Measurements from ENCODE around the gene CCDC15.

The CCDC15 gene

DNA sequence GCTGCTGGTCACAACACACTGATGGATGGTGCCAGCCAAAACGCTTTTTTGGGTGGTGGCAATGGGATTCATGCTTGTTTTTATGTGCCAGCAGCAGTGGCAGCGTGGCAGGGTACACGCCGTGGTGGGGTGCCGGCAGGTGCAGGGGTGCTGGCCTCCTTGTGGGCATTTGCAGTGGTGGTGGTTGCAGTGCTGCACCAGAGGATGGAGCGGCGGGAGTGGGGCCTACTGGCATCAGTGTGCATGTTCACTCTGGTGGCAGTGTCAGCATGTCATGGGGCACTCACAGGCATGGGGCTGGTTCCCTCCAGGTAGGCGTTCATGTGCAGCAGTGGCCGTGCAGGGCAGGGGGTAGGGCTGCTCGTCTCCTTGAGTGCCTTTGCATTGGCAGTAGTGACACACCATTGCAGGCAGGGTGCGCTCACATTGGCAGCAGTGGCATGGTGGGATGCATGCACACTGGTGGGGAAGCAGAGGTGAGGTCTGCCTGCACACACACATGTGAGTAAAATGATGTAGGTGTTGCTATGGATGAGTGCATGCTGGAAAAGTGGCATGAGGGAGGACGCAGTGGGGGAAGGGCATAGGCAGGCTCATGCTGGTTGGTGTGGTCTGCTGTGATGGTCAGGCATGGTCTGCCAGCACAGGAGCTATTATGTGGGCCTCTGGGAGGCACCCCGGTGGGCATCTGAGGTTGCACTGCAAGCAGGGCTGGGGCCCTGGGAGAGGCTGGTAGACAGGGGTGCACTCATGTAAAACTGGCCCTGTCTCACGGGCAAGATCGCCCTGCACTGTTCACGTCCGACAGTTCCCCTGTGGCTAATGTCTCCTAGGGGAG, 29.9 kb downstream of the CCDC15 start (continued):
- TF ChIP-seq, protein P1, sequence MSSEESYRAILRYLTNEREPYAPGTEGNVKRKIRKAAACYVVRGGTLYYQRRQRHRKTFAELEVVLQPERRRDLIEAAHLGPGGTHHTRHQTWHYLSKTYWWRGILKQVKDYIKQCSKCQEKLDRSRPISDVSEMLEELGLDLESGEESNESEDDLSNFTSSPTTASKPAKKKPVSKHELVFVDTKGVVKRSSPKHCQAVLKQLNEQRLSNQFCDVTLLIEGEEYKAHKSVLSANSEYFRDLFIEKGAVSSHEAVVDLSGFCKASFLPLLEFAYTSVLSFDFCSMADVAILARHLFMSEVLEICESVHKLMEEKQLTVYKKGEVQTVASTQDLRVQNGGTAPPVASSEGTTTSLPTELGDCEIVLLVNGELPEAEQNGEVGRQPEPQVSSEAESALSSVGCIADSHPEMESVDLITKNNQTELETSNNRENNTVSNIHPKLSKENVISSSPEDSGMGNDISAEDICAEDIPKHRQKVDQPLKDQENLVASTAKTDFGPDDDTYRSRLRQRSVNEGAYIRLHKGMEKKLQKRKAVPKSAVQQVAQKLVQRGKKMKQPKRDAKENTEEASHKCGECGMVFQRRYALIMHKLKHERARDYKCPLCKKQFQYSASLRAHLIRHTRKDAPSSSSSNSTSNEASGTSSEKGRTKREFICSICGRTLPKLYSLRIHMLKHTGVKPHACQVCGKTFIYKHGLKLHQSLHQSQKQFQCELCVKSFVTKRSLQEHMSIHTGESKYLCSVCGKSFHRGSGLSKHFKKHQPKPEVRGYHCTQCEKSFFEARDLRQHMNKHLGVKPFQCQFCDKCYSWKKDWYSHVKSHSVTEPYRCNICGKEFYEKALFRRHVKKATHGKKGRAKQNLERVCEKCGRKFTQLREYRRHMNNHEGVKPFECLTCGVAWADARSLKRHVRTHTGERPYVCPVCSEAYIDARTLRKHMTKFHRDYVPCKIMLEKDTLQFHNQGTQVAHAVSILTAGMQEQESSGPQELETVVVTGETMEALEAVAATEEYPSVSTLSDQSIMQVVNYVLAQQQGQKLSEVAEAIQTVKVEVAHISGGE (tag by site-specific recombination; conservative IDR thresholded peaks at IDR 0.05; ENCODE audit: low read depth): no peak
- TF ChIP-seq, protein P2, sequence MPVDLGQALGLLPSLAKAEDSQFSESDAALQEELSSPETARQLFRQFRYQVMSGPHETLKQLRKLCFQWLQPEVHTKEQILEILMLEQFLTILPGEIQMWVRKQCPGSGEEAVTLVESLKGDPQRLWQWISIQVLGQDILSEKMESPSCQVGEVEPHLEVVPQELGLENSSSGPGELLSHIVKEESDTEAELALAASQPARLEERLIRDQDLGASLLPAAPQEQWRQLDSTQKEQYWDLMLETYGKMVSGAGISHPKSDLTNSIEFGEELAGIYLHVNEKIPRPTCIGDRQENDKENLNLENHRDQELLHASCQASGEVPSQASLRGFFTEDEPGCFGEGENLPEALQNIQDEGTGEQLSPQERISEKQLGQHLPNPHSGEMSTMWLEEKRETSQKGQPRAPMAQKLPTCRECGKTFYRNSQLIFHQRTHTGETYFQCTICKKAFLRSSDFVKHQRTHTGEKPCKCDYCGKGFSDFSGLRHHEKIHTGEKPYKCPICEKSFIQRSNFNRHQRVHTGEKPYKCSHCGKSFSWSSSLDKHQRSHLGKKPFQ (tag by site-specific recombination; IDR thresholded peaks at IDR 0.05): no peak

DNA sequence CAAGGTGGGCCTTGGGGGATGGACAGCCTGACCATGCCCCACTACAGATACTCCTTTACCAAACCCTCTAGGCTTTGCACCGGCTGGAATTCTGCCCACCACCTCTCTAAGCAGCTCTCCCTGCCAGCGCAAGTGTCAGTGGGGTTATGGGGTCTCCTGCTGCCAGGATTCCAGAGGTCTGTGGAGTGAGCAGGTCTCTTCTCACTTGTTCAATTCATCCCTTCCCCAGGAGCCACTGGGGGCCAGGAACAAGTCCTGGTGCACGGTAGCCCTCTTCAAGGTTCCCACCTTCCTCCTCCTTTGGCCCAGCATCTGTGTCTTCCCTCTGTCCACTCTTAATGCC, 30.5 kb downstream of the CCDC15 start:
- H3K9me3 ChIP-seq (ENCODE audit: control insufficient read depth, insufficient read depth, low read depth, low read length): no peaks in the 10 kb centered on the region
- H3K4me3 ChIP-seq (ENCODE audit: low read depth, low read length): no peak overlapping the region
- no peaks in the 10 kb centered on the region for H3K4me1 ChIP-seq (ENCODE audit: control insufficient read depth, insufficient read depth, low read length)
- ChIA-PET CTCF (interaction anchor here (0.6 to 2.1 kb wide), 3 partner anchors 102 to 340 kb away, joined by 3 to 6 read pairs (median 4); no protein-coding TSS in a partner anchor), POLR2A (no interaction called here)
- no peak overlapping the region for H3K27ac ChIP-seq (ENCODE audit: extremely low read depth, low read depth, low read length)
- H3K36me3 ChIP-seq (ENCODE audit: control insufficient read depth in 2 of 2, insufficient read depth in 1 of 2, low read length in 2 of 2): peaks cover 0 to 45% of the 10 kb centered on the region in 2 experiments; a peak in 1 of 3 replicates
- TF ChIP-seq, protein P3, sequence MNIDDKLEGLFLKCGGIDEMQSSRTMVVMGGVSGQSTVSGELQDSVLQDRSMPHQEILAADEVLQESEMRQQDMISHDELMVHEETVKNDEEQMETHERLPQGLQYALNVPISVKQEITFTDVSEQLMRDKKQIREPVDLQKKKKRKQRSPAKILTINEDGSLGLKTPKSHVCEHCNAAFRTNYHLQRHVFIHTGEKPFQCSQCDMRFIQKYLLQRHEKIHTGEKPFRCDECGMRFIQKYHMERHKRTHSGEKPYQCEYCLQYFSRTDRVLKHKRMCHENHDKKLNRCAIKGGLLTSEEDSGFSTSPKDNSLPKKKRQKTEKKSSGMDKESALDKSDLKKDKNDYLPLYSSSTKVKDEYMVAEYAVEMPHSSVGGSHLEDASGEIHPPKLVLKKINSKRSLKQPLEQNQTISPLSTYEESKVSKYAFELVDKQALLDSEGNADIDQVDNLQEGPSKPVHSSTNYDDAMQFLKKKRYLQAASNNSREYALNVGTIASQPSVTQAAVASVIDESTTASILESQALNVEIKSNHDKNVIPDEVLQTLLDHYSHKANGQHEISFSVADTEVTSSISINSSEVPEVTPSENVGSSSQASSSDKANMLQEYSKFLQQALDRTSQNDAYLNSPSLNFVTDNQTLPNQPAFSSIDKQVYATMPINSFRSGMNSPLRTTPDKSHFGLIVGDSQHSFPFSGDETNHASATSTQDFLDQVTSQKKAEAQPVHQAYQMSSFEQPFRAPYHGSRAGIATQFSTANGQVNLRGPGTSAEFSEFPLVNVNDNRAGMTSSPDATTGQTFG (tag by site-specific recombination; IDR thresholded peaks at IDR 0.05; ENCODE audit: borderline replicate concordance): no peak
- no peak for TF ChIP-seq KLF8 (tag by site-specific recombination; IDR thresholded peaks at IDR 0.05)
- TF ChIP-seq, protein P4, sequence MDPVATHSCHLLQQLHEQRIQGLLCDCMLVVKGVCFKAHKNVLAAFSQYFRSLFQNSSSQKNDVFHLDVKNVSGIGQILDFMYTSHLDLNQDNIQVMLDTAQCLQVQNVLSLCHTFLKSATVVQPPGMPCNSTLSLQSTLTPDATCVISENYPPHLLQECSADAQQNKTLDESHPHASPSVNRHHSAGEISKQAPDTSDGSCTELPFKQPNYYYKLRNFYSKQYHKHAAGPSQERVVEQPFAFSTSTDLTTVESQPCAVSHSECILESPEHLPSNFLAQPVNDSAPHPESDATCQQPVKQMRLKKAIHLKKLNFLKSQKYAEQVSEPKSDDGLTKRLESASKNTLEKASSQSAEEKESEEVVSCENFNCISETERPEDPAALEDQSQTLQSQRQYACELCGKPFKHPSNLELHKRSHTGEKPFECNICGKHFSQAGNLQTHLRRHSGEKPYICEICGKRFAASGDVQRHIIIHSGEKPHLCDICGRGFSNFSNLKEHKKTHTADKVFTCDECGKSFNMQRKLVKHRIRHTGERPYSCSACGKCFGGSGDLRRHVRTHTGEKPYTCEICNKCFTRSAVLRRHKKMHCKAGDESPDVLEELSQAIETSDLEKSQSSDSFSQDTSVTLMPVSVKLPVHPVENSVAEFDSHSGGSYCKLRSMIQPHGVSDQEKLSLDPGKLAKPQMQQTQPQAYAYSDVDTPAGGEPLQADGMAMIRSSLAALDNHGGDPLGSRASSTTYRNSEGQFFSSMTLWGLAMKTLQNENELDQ (tag by site-specific recombination; IDR thresholded peaks at IDR 0.05; ENCODE audit: low read depth): no peak
- no peak for TF ChIP-seq ZNF501 (tag by site-specific recombination; IDR thresholded peaks at IDR 0.05)
- TF ChIP-seq, protein P5, sequence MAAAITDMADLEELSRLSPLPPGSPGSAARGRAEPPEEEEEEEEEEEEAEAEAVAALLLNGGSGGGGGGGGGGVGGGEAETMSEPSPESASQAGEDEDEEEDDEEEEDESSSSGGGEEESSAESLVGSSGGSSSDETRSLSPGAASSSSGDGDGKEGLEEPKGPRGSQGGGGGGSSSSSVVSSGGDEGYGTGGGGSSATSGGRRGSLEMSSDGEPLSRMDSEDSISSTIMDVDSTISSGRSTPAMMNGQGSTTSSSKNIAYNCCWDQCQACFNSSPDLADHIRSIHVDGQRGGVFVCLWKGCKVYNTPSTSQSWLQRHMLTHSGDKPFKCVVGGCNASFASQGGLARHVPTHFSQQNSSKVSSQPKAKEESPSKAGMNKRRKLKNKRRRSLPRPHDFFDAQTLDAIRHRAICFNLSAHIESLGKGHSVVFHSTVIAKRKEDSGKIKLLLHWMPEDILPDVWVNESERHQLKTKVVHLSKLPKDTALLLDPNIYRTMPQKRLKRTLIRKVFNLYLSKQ (tag by site-specific recombination; IDR thresholded peaks at IDR 0.05; ENCODE audit: borderline replicate concordance): no peak
- TF ChIP-seq, protein P6, sequence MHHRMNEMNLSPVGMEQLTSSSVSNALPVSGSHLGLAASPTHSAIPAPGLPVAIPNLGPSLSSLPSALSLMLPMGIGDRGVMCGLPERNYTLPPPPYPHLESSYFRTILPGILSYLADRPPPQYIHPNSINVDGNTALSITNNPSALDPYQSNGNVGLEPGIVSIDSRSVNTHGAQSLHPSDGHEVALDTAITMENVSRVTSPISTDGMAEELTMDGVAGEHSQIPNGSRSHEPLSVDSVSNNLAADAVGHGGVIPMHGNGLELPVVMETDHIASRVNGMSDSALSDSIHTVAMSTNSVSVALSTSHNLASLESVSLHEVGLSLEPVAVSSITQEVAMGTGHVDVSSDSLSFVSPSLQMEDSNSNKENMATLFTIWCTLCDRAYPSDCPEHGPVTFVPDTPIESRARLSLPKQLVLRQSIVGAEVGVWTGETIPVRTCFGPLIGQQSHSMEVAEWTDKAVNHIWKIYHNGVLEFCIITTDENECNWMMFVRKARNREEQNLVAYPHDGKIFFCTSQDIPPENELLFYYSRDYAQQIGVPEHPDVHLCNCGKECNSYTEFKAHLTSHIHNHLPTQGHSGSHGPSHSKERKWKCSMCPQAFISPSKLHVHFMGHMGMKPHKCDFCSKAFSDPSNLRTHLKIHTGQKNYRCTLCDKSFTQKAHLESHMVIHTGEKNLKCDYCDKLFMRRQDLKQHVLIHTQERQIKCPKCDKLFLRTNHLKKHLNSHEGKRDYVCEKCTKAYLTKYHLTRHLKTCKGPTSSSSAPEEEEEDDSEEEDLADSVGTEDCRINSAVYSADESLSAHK (tag by site-specific recombination; IDR thresholded peaks at IDR 0.05): no peak
- TF ChIP-seq ZSCAN30 (tag by site-specific recombination; IDR thresholded peaks at IDR 0.05): no peak
- TF ChIP-seq ZBTB8A (tag by site-specific recombination; IDR thresholded peaks at IDR 0.05): no peak
- TF ChIP-seq ZNF23 (tag by site-specific recombination; IDR thresholded peaks at IDR 0.05; ENCODE audit: borderline replicate concordance): no peak
- no peak for TF ChIP-seq ZNF658 (tag by site-specific recombination; IDR thresholded peaks at IDR 0.05)
- no peak for TF ChIP-seq ZNF433 (tag by site-specific recombination; IDR thresholded peaks at IDR 0.05; ENCODE audit: low read depth)
- no peak for TF ChIP-seq ZNF341 (tag by site-specific recombination; IDR thresholded peaks at IDR 0.05; ENCODE audit: low read depth)
- TF ChIP-seq, protein P2 (tag by site-specific recombination; IDR thresholded peaks at IDR 0.05): no peak
- TF ChIP-seq ZNF354C (tag by site-specific recombination; IDR thresholded peaks at IDR 0.05; ENCODE audit: borderline replicate concordance, low read depth): no peak

Data from HEK293 (cell line).